ENCODE data around the gene SLC7A4.
A peak's percentile ranks its signal among the peaks of the same experiment; 100 is the strongest.
"Not testable (repeated sequence)": the region's sequence is repeated elsewhere in the genome, so short reads cannot be mapped to it uniquely, and the experiment has no call there.

SLC7A4 gene

DNA sequence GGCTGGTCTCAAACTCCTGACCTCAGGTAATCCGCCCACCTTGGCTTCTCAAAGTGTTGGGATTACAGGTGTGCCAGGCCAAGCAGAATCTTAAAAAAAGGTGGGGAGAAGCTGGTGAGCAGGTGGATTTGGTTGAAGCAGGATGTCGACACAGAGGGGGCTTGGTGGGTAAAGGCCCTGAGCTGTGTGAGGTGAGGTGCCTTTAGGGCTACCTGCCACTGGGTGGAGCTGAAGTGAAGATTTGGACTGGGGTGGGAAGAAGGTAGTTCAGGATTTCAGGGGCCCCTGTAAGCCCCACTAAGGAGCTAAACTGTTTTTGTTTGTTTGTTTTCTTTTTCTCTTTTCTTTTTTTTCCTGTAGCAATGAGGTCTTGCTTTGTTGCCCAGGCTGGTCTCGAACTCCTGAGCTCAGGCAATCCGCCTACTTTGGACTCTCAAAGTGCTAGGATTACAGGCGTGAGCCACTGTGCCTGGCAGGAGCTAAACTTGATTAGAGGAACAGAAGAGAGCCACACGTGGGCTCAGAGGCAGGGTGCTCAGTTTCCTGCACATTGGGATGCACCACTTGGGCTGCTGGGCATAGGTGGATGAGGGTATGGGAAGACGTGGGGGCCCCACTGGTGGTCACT is 11.4 kb downstream of the SLC7A4 start:
- no peak for DNase-seq (ENCODE audit: low read depth)

DNA sequence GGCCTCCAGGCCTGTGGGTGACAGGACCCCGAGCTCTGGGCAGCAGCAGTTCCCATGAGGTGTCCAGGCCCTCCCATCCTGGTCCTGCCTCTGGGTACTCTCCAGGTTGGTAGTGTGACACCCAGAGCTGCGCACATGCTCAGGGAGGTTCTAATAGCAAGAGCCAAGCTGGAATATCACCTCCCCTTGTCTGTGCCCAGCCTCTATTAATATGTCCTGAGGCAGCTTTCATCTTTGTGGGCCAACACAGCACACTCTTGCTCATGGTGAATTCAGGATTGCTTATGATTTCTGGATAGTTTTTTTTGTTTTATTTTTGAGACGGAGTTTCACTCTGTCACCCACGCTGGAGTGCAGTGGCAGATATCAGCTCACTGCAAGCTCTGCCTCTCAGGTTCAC is 14.0 kb downstream of the SLC7A4 start:
- DNase-seq (ENCODE audit: low read depth): no peak

DNA sequence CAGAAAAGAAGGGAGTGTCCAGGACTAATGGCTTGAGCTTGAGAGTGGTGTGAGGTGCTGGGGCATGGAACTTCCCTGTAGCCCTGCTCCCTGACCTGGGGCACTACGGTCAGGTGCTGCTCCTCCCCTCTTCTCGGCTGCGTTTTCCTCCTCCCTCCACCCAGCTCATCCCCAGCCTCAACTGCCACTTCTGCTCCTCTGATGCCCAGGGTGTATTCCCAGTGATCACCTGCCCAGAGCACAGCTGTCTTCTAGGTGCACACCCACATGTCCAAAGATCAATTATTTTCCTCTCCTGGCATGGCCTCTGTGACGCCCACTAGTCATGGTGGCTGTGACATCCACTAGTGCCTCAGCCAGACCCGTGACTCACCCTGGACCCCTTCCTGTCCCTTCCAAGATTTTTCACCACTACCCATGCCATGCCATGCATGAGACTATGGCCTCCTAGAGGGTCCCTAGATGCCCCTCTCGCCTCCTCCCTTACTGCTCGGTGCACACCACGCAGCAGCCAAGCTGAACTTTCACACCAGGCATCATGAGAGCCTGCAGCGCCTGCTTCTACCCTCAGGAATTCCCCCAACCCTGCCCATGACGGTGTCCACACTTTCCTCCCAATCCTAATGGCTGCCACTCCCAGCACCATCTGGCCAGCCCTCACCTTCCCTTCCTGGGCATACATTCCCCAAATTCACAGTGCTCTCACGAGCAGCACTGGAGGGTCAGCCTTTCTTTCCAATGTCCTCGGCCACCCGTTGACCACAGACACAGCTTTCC is 15.5 kb downstream of the SLC7A4 start:
- no peak for DNase-seq (ENCODE audit: low read depth)

DNA sequence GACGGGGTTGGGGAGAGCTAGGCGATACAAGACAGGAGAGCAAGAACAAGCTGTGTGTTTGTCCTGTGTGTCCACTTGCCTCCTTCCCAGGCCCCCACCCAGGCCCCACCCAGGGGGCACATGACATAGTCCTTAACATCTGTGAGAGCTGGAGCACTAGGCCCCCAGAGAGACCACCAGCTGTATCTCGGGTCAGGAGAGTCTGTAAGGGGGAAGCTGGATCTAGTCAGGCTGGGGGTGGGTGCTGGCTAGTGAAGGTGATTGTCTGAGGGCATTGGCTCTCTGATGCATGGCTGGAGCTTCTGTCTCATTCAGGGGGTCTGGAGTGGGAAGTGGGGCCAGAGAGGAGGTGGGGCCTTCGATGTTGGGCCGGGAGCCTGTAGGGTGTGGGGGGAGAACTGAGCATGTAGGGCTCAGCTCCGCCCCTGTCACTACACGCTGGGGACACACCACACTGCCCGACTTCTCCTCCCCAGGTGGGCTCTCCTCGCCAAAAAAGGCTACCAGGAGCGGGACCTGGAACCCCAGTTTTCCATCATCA is 16.8 kb downstream of the SLC7A4 start:
- no peak for DNase-seq (ENCODE audit: low read depth)

DNA sequence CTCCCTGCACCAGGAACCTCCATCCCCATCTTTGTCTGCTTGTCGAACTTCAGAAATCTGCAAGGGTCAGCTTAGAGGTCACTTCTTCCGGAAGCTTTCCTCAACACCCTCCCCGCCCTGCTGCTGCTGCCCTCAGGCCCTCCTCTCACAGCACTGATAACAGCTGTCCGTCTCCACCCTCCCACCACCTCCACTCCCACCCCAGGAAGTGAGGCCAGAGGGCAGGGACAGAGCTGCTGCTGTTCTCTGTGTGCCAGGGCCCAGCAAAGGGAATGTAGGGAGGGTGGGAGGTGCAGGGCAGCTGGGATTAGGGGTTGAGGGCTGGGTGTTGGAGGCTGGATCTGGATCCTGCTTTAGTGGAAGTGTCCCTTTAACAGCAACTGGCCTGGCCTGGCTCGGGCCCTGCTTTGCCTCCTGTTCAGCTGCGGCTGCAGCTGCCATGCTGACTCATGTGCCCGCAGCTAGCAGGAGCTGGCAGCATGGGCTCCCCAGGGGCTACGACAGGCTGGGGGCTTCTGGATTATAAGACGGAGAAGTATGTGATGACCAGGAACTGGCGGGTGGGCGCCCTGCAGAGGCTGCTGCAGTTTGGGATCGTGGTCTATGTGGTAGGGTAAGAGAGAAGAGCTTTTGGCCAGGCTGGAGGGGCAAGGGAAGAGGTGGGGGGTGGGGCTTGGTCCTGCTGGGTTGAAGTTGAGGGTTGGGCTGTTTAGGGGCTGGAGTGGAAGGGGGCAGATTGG is 17.5 kb downstream of the SLC7A4 start, which contains the start of gene P2RX6:
Gene P2RX6, plus strand, starts transcription at position 440 of the 740 bp plus-strand sequence. Its CDS starts 10 bp downstream, at position 450.
- no peak for DNase-seq (ENCODE audit: low read depth)

DNA sequence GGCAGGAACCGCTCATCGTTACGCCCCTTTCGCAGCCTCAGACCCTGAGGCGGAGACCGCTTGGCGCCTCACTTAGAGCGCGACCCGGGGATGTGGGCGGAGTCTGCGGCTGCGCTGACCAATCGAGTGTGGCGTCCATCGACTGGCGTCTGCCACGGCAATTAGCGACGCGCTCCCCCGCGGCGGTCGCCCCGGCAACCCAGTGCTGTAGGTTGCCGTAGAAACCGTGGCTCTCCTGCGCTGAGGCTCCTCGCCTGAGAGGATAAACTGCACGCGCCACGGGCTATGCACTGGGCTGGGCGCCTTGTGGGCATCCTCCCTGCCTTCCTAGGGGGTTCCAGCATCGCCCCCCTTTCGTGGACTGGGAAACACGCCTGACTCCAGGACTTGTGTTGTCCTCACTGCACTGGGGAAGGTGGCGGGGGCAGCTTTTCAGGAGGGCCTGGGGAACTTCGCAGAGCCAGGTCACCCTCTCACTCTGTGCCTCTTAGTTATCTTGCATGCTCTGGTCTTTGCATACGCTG is 18.1 kb downstream of the SLC7A4 start:
- peak; percentile 79 for DNase-seq (ENCODE audit: low read depth)

DNA sequence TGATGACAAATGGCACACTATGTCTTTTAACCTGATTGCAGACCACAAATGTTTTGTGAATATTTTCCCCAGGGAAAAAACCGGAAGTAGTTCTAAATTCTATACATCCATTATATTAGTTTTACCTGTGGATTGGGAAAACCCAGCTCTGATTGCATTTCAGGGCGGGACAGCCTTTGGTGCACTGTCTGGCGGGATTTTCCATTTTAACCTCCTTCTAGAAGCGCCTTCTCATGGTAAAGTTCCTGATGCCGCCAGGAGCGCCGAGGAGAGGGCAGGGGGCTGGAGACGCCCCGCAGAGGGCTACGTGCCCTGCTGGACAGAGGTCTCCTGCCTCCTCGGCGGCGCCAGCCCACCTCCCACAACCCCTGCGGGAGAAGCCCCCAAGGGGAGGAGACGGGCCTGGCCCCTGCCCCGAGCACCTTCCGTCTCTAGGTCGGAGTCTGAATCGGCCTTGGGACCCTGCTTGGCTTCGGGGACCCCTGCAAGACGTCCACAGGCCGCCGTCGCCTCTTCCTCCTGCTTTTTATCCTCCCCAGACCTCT is 18.6 kb downstream of the SLC7A4 start:
- DNase-seq (ENCODE audit: low read depth): no peak

DNA sequence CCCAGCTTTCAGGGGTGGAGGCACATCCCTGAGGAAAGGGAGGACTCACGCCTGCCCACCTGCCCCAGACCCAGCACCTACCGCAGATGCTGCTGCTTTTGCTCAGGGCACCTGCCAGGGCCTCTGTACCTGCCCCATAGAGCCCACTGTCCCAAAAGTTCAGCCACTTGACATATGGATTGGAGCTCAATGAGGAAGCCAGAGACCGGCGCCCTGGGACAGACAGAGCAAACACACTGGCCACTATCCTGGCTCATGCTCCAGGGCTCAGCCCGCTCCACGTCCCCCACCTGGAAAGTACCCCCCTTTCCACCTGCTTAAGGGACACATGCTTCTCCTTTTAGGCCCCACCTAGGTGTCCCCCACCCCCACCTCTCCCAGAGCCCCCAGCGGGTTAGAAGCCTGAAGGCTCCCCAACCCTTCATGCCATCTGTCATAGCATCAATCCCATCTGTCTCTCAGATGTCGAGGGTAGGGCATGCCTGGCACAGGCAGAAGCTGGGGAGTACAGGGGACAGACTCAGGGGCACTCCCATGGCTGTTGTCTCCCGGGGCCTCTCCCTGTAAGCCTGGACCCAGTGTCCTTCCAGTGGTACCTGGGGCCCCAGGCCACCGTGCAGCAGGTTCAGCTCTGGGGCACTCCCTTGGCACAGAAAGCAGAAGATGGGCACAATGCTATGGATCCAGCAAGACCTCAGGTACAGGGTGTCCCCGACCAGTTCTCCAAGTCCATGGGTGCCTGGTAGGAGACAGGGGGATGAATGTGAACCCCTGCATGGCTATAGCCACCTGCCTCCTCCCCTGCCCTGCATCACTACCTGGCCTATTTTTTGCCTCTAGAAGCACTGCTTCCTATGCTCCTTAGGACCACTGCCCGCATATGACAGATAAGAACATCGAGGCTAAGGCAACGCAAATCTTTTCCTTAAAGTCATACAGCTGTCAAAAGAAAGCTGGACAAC is 19.6 kb downstream of the SLC7A4 start:
- no peak for DNase-seq (ENCODE audit: low read depth)

DNA sequence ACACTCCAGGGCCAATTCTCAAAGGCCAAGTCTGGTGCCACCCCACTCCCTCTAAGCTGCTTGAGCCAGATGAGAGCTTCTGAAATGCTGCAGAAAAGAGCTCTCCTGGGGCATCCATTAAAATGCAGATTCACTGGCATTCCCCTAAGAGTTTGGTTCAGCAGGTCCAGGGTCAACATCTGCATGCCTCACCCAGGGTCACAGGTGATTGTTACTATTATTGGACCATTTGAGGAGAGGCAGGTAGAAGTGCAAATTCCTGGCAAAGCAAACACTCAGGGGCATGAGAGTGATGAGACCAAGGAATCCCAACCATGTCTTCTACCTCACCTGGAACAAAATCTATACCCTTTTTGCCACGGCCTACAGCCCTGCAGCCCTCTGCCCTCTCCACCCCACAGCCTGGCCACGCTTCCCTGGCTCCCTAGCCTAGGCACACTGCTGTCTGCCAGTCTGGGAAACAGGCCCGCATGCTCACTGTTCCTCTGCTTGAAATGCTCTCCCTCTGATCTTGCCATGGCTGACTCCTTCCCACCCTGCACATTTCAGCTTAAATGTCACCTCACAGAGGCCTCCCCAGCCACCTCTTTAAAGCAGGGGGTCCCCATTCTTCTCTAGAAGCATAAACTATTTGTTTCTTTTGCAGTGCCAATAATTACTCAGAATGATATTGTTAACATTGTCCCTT is 21.8 kb downstream of the SLC7A4 start:
- DNase-seq (ENCODE audit: low read depth): no peak

DNA sequence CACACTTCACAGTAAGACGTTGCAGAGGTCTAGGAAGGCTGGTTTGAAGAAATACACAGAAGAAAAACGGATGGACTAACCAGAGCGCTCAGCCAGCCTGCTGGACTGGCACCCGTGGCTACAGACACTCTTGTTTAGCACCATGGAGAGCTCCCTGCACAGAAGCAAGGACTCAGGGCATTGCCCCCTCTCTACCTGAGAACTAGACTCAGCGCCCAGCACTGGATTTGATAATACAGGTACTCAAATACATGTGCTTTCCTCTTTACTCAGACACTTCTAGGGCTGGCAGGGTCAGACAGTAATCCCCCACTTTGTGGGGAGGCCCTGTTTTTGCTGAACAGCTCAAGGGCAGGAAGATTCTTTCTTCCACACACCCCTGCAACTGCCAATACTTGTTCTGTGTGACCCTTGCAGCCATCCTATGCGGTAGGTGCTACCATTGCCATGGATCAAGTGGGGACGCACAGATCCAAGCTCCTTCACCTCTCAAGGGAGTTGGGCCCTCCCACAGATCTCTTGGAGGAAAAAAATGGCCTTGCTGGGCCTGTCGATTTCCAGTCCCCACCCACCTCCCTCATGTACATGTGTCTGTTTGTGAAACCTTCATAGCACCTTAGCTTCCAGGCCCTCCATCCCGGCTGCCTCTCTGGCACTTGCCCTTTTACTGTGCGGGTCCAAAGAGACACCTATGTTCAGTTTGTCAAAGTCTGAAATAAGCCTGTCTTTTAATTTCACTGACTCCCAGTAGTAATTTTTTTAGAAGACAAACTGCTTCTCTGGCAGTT is 22.5 kb downstream of the SLC7A4 start:
- no peak for DNase-seq (ENCODE audit: low read depth)

DNA sequence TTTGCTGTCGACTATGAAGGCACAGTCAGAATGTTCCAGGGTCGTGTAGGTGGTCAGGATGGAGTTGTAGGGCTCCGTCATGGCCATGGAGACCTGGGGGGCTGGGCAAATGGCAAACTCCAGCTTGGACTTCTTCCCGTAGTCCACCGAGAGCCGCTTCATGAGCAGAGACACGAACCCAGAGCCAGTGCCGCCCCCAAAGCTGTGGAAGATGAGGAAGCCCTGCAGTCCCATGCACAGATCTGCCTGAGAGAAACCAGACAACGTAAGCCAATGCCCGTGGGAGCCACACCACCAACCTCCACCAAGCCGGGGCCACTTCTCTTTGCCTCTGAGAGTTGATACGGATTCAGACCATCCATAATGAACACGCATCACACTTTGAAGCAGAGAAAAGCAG is 23.2 kb downstream of the SLC7A4 start:
- not testable (repeated sequence) for DNase-seq (ENCODE audit: low read depth)

DNA sequence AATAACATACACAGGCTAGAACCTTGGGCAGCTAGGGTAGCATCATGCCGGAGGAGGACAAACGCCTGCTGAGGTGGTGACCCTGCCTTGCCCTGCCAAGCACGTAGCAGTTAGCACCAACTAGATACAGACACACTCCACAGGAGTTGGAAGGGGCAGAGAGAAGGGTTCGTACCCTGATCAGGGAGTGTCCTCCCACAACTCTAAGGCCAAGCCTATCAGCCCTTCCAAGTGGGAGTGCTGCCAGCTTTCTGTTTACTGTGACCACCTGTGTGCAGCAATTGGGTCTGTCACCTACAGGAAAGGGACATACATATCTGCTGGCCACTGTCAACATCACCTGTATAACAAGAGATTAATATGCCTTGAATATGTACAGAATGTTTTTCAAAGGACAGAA is 28.6 kb downstream of the SLC7A4 start:
- DNase-seq (ENCODE audit: low read depth): no peak

DNA sequence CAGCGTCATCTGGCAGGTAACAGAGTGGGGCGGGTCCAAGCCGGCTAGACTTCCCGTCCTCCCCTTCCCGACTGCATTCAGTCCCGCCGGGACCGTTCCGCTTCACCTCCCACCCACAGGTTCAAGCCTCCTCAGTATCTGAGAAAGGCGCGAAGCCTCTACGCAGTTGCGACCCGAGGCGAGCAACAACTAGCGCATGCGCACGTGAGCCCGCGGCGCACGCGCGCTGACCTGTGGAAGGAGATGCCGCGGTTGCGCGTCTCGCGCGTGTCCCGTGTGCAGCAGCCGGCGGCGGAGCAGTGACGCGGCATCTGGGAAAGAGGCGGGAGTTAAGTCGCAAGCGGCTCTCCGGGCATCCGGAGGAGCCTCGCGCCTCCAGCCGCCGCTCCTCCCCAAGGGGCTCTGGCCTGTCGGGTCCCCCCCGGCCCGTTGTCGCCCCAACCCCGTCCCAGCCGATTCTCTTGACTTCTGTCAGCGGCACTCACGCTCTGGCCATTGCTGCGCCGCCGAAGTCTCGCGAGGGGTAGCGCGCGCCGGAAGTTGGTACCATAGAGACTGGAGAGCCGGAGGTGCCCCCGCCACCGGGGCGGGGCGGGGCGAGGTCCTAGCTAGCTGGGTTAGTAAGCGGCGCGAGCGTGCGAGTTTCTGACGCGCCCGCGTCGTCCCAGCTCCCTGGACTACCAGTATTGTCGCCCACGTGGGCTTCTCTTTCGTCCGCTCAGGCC is 30.6 kb downstream of the SLC7A4 start, which contains the start of gene THAP7:
Gene THAP7, minus strand, starts transcription at position 518 of the 725 bp plus-strand sequence. Its CDS starts 207 bp downstream, at position 311.
- DNase-seq (ENCODE audit: low read depth): peak; percentile 94

DNA sequence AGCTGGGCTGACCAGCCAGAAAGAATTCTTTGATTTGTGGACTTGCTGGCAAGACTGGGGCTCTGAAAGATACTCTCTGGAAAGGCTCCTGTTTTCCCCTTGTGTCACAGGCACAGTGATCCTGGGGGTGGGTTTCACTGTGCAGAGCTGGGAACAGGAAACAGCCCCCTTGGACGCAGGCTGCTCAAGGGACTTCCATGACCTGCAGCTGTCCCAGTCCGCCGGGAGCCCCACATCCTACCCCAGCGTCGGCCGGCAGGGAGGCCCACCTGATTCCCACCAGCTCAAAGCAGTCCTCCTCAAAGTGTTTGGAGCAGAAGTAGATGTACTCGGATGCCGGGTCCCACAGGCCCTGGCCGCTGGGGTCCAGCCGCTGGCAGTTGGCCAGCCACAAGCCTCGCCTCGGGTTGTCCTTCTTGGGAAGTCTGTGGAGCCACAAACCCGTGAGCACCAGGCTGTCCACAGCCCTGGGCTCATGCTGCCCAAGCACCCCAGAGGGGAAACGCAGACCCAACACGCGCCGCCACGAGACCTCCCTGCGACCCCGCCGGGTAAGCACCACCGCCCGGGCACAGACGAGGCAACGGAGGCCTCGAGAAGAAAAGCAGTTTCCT is 31.3 kb downstream of the SLC7A4 start:
- DNase-seq (ENCODE audit: low read depth): no peak

DNA sequence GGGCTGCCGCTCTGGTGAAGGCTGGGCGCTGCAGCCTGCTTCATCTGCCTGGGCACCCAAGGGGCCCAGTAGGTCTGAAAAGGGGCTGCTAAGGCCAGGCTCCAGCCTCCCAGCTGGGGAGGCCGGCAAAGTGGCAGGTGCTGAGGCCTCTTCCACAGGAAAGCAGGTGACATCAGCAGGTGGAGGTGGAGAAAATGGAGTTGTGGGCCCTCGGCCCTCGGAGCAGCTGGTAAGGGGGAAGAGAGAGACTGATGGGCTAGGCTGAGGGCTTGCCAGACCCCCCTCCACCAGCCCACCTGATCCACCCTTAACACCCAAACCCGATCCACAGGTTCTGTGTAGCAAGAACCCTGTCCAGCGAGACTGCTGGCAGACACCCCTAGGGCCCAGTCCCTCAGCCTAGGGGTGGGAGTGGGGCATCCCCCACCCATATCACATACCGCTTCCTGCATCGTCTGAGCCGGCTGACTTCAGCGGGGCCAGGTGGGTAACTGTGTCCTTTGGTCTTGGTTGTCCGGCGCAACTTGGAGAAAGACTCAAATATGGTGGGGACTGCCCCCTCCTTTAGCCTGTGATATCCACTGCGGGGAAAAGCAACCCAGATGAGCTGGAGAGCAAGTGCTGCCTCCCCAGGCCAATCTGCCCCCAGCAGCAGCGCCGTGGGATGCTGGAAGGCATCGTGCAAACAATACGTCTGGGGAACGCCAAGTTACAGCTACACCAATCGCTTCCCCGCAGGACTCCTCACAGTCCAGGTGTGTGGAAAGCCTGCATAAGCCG is 32.0 kb downstream of the SLC7A4 start:
- no peak for DNase-seq (ENCODE audit: low read depth)

DNA sequence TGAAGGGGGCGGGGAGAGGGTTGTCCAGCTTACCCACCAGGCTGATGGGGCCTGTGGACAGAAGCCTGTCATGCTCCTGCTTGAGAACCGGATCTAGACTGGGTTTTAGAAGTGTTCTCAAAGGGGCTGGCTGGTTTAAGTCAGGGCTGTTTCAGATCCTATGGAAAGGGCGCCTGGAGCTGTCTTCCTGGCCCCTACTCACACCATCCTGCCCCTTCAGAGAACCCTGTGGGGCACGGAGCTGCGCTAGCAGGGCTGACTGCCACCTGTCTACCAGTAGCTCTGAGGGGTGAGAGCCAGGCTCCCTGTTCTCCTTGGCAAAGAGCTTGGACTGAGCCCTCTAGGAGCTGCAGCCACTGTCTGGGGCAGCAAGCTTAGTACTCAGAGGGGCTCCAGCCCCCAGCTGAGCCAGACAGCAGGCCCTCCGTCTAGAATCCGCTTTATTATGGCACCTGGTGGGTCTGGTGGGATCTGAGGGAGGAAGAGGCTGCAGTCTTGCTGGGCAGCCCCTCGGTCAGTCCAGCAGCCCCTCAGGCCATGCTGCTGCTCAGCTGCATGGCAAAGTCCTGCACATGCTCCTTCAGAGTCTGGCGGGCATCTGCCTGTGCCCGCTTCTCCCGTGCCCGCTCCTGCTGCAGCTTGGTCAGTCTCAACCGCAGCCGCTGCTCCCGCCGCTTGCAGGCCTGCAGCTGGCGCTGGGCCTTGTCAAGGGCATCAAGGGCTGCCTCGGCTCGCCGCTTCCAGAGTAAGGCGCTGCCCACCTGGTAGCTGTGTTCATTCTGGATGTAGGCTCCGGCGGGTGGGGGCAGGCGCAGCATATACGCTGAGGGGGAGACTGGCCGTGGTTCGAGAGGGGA is 32.8 kb downstream of the SLC7A4 start:
- DNase-seq (ENCODE audit: low read depth): no peak
